Measurements from ENCODE around the gene IMMP2L.

DNA sequence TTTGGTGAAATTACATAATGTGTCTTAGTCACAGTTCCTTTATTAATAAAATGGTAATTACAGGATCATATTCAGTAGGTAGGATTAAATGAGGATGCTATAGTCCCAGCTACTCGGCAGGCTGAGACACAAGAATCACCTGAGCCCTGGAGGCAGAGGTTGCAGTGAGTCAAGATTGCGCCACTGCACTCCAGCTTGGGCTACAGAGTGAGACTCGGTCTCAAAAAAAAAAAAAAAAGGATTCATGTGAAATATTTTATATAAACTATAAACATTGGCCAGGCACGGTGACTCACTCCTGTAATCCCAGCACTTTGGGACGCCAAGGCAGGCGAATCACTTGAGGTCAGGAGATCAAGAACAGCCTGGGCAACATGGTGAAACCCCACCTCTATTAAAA, 197.9 kb downstream of the IMMP2L start:
- TF ChIP-seq SIN3A (IDR thresholded peaks at IDR 0.05; ENCODE audit: borderline replicate concordance, insufficient read depth, low read depth, low read length) = no peak
- TF ChIP-seq POLR2AphosphoS5 (IDR thresholded peaks at IDR 0.05; ENCODE audit: low read depth, low read length) = no peak
- TF ChIP-seq, protein P1, sequence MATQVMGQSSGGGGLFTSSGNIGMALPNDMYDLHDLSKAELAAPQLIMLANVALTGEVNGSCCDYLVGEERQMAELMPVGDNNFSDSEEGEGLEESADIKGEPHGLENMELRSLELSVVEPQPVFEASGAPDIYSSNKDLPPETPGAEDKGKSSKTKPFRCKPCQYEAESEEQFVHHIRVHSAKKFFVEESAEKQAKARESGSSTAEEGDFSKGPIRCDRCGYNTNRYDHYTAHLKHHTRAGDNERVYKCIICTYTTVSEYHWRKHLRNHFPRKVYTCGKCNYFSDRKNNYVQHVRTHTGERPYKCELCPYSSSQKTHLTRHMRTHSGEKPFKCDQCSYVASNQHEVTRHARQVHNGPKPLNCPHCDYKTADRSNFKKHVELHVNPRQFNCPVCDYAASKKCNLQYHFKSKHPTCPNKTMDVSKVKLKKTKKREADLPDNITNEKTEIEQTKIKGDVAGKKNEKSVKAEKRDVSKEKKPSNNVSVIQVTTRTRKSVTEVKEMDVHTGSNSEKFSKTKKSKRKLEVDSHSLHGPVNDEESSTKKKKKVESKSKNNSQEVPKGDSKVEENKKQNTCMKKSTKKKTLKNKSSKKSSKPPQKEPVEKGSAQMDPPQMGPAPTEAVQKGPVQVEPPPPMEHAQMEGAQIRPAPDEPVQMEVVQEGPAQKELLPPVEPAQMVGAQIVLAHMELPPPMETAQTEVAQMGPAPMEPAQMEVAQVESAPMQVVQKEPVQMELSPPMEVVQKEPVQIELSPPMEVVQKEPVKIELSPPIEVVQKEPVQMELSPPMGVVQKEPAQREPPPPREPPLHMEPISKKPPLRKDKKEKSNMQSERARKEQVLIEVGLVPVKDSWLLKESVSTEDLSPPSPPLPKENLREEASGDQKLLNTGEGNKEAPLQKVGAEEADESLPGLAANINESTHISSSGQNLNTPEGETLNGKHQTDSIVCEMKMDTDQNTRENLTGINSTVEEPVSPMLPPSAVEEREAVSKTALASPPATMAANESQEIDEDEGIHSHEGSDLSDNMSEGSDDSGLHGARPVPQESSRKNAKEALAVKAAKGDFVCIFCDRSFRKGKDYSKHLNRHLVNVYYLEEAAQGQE (IDR thresholded peaks at IDR 0.05; ENCODE audit: insufficient read depth in 1 of 2, low read depth in 2 of 2, low read length in 1 of 2) = no peak
- TF ChIP-seq, protein P2, sequence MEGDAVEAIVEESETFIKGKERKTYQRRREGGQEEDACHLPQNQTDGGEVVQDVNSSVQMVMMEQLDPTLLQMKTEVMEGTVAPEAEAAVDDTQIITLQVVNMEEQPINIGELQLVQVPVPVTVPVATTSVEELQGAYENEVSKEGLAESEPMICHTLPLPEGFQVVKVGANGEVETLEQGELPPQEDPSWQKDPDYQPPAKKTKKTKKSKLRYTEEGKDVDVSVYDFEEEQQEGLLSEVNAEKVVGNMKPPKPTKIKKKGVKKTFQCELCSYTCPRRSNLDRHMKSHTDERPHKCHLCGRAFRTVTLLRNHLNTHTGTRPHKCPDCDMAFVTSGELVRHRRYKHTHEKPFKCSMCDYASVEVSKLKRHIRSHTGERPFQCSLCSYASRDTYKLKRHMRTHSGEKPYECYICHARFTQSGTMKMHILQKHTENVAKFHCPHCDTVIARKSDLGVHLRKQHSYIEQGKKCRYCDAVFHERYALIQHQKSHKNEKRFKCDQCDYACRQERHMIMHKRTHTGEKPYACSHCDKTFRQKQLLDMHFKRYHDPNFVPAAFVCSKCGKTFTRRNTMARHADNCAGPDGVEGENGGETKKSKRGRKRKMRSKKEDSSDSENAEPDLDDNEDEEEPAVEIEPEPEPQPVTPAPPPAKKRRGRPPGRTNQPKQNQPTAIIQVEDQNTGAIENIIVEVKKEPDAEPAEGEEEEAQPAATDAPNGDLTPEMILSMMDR (IDR thresholded peaks at IDR 0.05) = no peak
